PC-9 (cell line): ENCODE results near the gene L3MBTL3. TPM values are rescaled to one million over a fixed set of nuclear protein-coding genes. Genes with fewer than 3 reads are reported as not detected.

ENCODE experiments used
- BruUV-seq: library from RNA; stranded (reverse); fragments of 400-500 nt; replicated peaks from 2 replicates; lab custom pipeline; 2021; lab: Mats Ljungman, UMichigan
- CTCF ChIA-PET: fragments of 300-600 bp; sonication (Branson Sonifier 250); formaldehyde crosslinking; loops from one replicate; lab custom pipeline; 2022; ENCODE audit warnings: antibody characterized with exemption; lab: Charles Lee
- POLR2A ChIA-PET: fragments of 300-600 bp; sonication (Branson Sonifier 250); formaldehyde crosslinking; loops from one replicate; lab custom pipeline; 2022; ENCODE audit warnings: antibody characterized with exemption; ENCODE audit not compliant: unreplicated experiment; lab: Charles Lee
- DNase-seq, 2 experiments: peaks; one replicate each; pipeline versions ENCODE4 v3.0.0 to v3.0.0-alpha.2; 2015 to 2022; ENCODE audit warnings: mixed read lengths in 1 of 2
- H2AFZ ChIP-seq: fragments of 200-600 bp; sonication (generic); 2 replicates; pipeline ENCODE4 v1.8.1; 2017; ENCODE audit warnings: antibody characterized with exemption
- H3F3A ChIP-seq: fragments of 200-600 bp; sonication (generic); 2 replicates; pipeline ENCODE4 v1.8.1; 2017; ENCODE audit warnings: antibody characterized with exemption, mild to moderate bottlenecking, low read depth; ENCODE audit not compliant: insufficient read depth
- H3K27ac ChIP-seq: fragments of 200-600 bp; sonication (generic); 2 replicates; pipeline ENCODE4 v1.6.1; 2016; ENCODE audit warnings: mixed run types
- H3K27me3 ChIP-seq: fragments of 200-600 bp; sonication (generic); 2 replicates; pipeline ENCODE4 v1.6.1; 2016; ENCODE audit warnings: low read depth, mixed run types; ENCODE audit not compliant: insufficient read depth
- H3K36me3 ChIP-seq: fragments of 200-600 bp; sonication (generic); 2 replicates; pipeline ENCODE4 v1.6.1; 2016; ENCODE audit warnings: low read depth, mixed run types
- H3K4me1 ChIP-seq: fragments of 200-600 bp; sonication (generic); replicated peaks from 2 replicates; pipeline ENCODE4 v1.6.1; 2016; ENCODE audit warnings: mixed run types; ENCODE audit not compliant: insufficient read depth
- H3K4me2 ChIP-seq: fragments of 200-600 bp; sonication (generic); 2 replicates; pipeline ENCODE4 v1.6.1; 2017; ENCODE audit warnings: mixed run types
- H3K4me3 ChIP-seq: fragments of 200-600 bp; sonication (generic); 2 replicates; pipeline ENCODE4 v1.6.1; 2016; ENCODE audit warnings: mixed run types
- H3K79me2 ChIP-seq: fragments of 200-600 bp; sonication (generic); 2 replicates; pipeline ENCODE4 v1.6.1; 2017; ENCODE audit warnings: low read depth, mixed run types
- H3K9me2 ChIP-seq: fragments of 200-600 bp; sonication (generic); 2 replicates; pipeline ENCODE4 v1.8.1; 2017; ENCODE audit warnings: mild to moderate bottlenecking; ENCODE audit not compliant: insufficient read depth
- H3K9me3 ChIP-seq: fragments of 200-600 bp; sonication (generic); 2 replicates; pipeline ENCODE4 v1.8.1; 2016; ENCODE audit warnings: low read depth; ENCODE audit not compliant: insufficient read depth
- H4K20me1 ChIP-seq: fragments of 200-600 bp; sonication (generic); 2 replicates; pipeline ENCODE4 v1.8.1; 2017; ENCODE audit not compliant: insufficient read depth
- EZH2 ChIP-seq: fragments of 200-600 bp; sonication (generic); IDR thresholded peaks from 2 replicates; pipeline ENCODE4 v1.8.0; 2017; ENCODE audit warnings: antibody characterized with exemption, low read depth
- intact Hi-C: fragments of 100-400 bp; cut with micrococcal nuclease; formaldehyde crosslinking; loops from one replicate; pipeline ENCODE4 v1.10.0; 2022; ENCODE audit not compliant: unreplicated experiment
- total RNA-seq: library from RNA; stranded (reverse); gene quantifications from 2 replicates; pipeline ENCODE4 v1.2.3, GENCODE V29; 2021
- TF ChIP-seq, protein P1 (sequence below): fragments of 200-600 bp; sonication (generic); conservative IDR thresholded peaks from 2 replicates; pipeline ENCODE4 v1.6.1; 2017; ENCODE audit warnings: mixed run types, antibody characterized with exemption, mild to moderate bottlenecking, moderate library complexity

L3MBTL3 gene
- total RNA-seq, 1 experiment from 2014 or later: 6.1 TPM

GRCh38 chr6:130150906-130151305 is 132.5 kb downstream of the L3MBTL3 start:
- intact Hi-C loops: no loop called here
- no TSS peak for BruUV-seq
- no peaks in the 10 kb centered on the region for H3K4me1 ChIP-seq

GRCh38 chr6:130152908-130153510 is 134.6 kb downstream of the L3MBTL3 start:
- CTCF ChIA-PET: no interaction called here
- H3K36me3 ChIP-seq: no peaks in the 10 kb centered on the region
- no peaks in the 10 kb centered on the region for H3K4me1 ChIP-seq
- POLR2A ChIA-PET: no interaction called here
- H3K4me3 ChIP-seq: no peak overlapping the region
- no peak overlapping the region for H2AFZ ChIP-seq
- no peaks in the 10 kb centered on the region for H3K9me2 ChIP-seq
- H3K9me3 ChIP-seq: peaks cover under 1% of the 10 kb centered on the region; the same call in 1 of the 2 replicates
- TF ChIP-seq, protein P1, sequence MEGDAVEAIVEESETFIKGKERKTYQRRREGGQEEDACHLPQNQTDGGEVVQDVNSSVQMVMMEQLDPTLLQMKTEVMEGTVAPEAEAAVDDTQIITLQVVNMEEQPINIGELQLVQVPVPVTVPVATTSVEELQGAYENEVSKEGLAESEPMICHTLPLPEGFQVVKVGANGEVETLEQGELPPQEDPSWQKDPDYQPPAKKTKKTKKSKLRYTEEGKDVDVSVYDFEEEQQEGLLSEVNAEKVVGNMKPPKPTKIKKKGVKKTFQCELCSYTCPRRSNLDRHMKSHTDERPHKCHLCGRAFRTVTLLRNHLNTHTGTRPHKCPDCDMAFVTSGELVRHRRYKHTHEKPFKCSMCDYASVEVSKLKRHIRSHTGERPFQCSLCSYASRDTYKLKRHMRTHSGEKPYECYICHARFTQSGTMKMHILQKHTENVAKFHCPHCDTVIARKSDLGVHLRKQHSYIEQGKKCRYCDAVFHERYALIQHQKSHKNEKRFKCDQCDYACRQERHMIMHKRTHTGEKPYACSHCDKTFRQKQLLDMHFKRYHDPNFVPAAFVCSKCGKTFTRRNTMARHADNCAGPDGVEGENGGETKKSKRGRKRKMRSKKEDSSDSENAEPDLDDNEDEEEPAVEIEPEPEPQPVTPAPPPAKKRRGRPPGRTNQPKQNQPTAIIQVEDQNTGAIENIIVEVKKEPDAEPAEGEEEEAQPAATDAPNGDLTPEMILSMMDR: no peak
- no peak for TF ChIP-seq EZH2
- no peaks in the 10 kb centered on the region for H3F3A ChIP-seq
- H3K27ac ChIP-seq: no peak overlapping the region
- no peaks in the 10 kb centered on the region for H3K27me3 ChIP-seq
- intact Hi-C loops: no loop called here
- no peaks in the 10 kb centered on the region for H3K79me2 ChIP-seq
- no peaks in the 10 kb centered on the region for H4K20me1 ChIP-seq
- no peak overlapping the region for H3K4me2 ChIP-seq
- no TSS peak for BruUV-seq
- no peak for DNase-seq

More at GRCh38 chr6:130150906-130151305, 132.5 kb downstream of the L3MBTL3 start:
- H3K9me3 ChIP-seq: no peaks in the 10 kb centered on the region
- no peaks in the 10 kb centered on the region for H3K36me3 ChIP-seq
- H3K79me2 ChIP-seq: no peaks in the 10 kb centered on the region
- H3K27me3 ChIP-seq: no peaks in the 10 kb centered on the region
- POLR2A ChIA-PET: no interaction called here
- CTCF ChIA-PET: no interaction called here
- no peak overlapping the region for H2AFZ ChIP-seq
- H4K20me1 ChIP-seq: no peaks in the 10 kb centered on the region
- H3K4me3 ChIP-seq: no peak overlapping the region
- no peaks in the 10 kb centered on the region for H3K9me2 ChIP-seq
- no peak overlapping the region for H3K27ac ChIP-seq
- no peaks in the 10 kb centered on the region for H3F3A ChIP-seq
- no peak overlapping the region for H3K4me2 ChIP-seq
- no peak for DNase-seq
- TF ChIP-seq, protein P1: no peak
- TF ChIP-seq EZH2: no peak

DNA sequence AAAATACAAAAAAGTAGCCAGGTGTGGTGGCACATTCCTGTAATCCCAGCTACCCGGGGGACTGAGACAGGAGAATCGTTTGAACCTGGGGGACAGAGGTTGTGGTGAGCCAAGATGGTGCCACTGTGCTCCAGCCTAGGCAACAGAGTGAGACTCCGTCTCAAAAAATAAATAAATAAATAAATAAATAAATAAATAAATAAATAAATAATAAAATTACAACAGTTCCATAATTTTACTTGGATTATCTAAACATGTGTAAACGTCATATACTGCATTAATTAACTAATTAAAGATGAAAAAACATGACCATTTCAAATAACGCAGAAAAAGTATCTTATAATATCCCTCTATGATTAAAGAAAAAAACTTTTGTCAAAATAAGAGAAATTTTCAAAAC is 138.5 kb downstream of the L3MBTL3 start:
- H3K79me2 ChIP-seq: no peaks in the 10 kb centered on the region
- no peaks in the 10 kb centered on the region for H3K27me3 ChIP-seq
- TF ChIP-seq, protein P1: no peak
- TF ChIP-seq EZH2: no peak
- peaks cover 2% of the 10 kb centered on the region for H3K9me3 ChIP-seq
- POLR2A ChIA-PET: no interaction called here
- intact Hi-C loops: no loop called here
- no peak overlapping the region for H3K27ac ChIP-seq
- H3K4me3 ChIP-seq: no peak overlapping the region
- H3K36me3 ChIP-seq: no peaks in the 10 kb centered on the region
- no peak for DNase-seq
- no peaks in the 10 kb centered on the region for H4K20me1 ChIP-seq
- BruUV-seq: no TSS peak
- H3K4me2 ChIP-seq: no peak overlapping the region
- H3K9me2 ChIP-seq: no peaks in the 10 kb centered on the region
- no peaks in the 10 kb centered on the region for H3F3A ChIP-seq
- CTCF ChIA-PET: no interaction called here
- H2AFZ ChIP-seq: no peak overlapping the region
- H3K4me1 ChIP-seq: no peaks in the 10 kb centered on the region
